Measurements from ENCODE around the gene PATE1. TPM values are rescaled to one million over a fixed set of nuclear protein-coding genes. Genes with fewer than 3 reads are reported as not detected.

PATE1 gene, protein sequence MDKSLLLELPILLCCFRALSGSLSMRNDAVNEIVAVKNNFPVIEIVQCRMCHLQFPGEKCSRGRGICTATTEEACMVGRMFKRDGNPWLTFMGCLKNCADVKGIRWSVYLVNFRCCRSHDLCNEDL
- polyA plus RNA-seq (not detected in 3 replicates), polyA minus RNA-seq (not detected in 3 replicates)
- not detected for polyA plus RNA-seq (2011; ENCODE audit: low read depth)
- polyA plus RNA-seq (2011; cell fraction: cytosol; rRNA removed), result not detected in 2 replicates
- not detected in 2 replicates for polyA plus RNA-seq (2011; cell fraction: nucleus; rRNA removed)
- polyA plus RNA-seq (2012; ENCODE audit: low replicate concordance), result not detected in 2 replicates
- polyA minus RNA-seq (2011; cell fraction: cytosol; rRNA and poly(A)+ RNA removed), result not detected
- polyA minus RNA-seq (2011; cell fraction: nucleus; rRNA and poly(A)+ RNA removed), result not detected in 2 replicates

DNA sequence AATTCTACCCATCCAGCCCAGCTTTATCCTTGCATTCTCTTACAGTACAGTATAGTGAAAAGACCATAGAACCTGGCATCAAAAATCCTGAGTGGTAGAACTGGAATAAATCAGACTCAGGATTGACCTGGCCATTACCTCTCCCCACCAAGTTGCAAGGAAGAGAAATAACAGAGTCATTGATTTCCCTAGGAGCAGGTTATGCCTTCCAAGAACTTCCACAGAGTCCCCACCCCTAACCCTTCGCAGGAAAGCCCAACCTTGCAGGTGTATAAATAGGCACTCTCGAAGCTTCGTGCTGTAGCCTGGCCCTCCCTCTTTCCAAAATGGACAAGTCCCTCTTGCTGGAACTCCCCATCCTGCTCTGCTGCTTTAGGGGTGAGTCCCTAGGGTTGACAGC is at the start of gene PATE1:
TSS of gene PATE1 (plus strand) at position 301 of the 400 bp plus-strand sequence. CDS start at position 327, 26 bp downstream.
- no peak for FAIRE-seq
- Histone ChIP-seq H3K27ac (ENCODE audit: control insufficient read depth, insufficient read depth, low read length) (no peak within 1 kb of the TSS), H3K9ac (ENCODE audit: control insufficient read depth, extremely low read depth, insufficient read depth, low read length) (no peak within 1 kb of the TSS), H3K27me3 (ENCODE audit: control insufficient read depth, extremely low read depth, insufficient read depth, low read length) (peaks cover 2% of the 10 kb centered on the region), H3K4me2 (ENCODE audit: control insufficient read depth, extremely low read depth, insufficient read depth, low read depth, low read length) (no peak within 1 kb of the TSS), H2AFZ (ENCODE audit: control insufficient read depth, low read length) (no peak within 1 kb of the TSS), H4K20me1 (ENCODE audit: control insufficient read depth, extremely low read depth, insufficient read depth, low read length) (no peaks in the 10 kb centered on the region), H3K36me3 (ENCODE audit: control insufficient read depth in 2 of 2, extremely low read depth in 1 of 2, insufficient read depth in 2 of 2, low read length in 2 of 2) (no peaks in the 10 kb centered on the region), H3K9me3 (ENCODE audit: control insufficient read depth, low read depth, low read length) (no peaks in the 10 kb centered on the region), H3K79me2 (ENCODE audit: control insufficient read depth, insufficient read depth, low read length) (no peaks in the 10 kb centered on the region), H3K4me1 (ENCODE audit: control insufficient read depth, extremely low read depth, insufficient read depth, low read length) (no peaks in the 10 kb centered on the region), H3K9me1 (ENCODE audit: control insufficient read depth, extremely low read depth, insufficient read depth, low read length) (no peaks in the 10 kb centered on the region), H3K4me3 (ENCODE audit: control insufficient read depth in 2 of 3, extremely low read depth in 1 of 3, insufficient read depth in 2 of 3, low read depth in 1 of 3, low read length in 3 of 3) (no peak within 1 kb of the TSS)
- dilution Hi-C loops (cut with MboI; ENCODE audit: extremely low pct_ligation_motif_present, low sequenced_read_pairs), result no loop called here
- TF ChIP-seq, protein P1, sequence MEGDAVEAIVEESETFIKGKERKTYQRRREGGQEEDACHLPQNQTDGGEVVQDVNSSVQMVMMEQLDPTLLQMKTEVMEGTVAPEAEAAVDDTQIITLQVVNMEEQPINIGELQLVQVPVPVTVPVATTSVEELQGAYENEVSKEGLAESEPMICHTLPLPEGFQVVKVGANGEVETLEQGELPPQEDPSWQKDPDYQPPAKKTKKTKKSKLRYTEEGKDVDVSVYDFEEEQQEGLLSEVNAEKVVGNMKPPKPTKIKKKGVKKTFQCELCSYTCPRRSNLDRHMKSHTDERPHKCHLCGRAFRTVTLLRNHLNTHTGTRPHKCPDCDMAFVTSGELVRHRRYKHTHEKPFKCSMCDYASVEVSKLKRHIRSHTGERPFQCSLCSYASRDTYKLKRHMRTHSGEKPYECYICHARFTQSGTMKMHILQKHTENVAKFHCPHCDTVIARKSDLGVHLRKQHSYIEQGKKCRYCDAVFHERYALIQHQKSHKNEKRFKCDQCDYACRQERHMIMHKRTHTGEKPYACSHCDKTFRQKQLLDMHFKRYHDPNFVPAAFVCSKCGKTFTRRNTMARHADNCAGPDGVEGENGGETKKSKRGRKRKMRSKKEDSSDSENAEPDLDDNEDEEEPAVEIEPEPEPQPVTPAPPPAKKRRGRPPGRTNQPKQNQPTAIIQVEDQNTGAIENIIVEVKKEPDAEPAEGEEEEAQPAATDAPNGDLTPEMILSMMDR (optimal IDR thresholded peaks at IDR 0.05 in 1 of 3, IDR thresholded peaks at IDR 0.05 in 1 of 3, conservative IDR thresholded peaks at IDR 0.05 in 1 of 3; ENCODE audit: extremely low read depth in 1 of 3, insufficient read depth in 2 of 3, low read length in 3 of 3), result no peak
- no peak for TF ChIP-seq EZH2 (IDR thresholded peaks at IDR 0.05; ENCODE audit: low read length)
- DNase-seq (ENCODE audit: low read depth, low spot score), result no peak

DNA sequence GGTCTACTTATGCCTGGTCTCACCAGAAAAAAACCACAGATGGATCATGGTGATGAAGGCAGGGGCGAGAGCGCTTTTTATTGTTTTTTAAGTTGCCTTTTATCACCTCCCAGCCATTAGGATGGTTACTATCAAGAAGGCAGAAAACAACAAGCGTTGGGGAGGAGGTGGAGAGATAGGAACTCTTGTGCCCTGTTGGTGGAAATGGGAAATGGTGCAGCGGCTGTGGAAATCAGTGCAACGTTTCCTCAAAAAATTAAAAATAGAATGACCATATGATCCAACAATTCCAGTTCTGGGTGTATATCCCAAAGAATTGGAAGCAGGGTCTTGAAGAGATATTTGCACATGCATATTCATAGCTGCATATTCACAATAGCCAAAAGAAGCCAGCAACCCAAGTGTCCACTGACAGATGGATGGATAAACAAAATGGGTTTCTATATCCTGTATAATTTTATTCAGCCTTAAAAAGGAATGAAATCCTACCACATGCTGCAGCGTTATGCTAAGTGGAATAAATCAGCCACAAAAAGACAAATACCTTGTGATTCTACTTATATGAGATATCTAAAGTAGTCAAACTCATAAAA is 45.0 kb upstream of the PATE1 start:
- Histone ChIP-seq H3K4me1 (ENCODE audit: control insufficient read depth, extremely low read depth, insufficient read depth, low read length) (no peaks in the 10 kb centered on the region), H3K36me3 (ENCODE audit: control insufficient read depth in 2 of 2, extremely low read depth in 1 of 2, insufficient read depth in 2 of 2, low read length in 2 of 2) (no peaks in the 10 kb centered on the region), H3K27ac (ENCODE audit: control insufficient read depth, insufficient read depth, low read length) (no peak overlapping the region), H3K4me2 (ENCODE audit: control insufficient read depth, extremely low read depth, insufficient read depth, low read depth, low read length) (no peak overlapping the region), H2AFZ (ENCODE audit: control insufficient read depth, low read length) (no peak overlapping the region), H3K9me3 (ENCODE audit: control insufficient read depth, low read depth, low read length) (no peaks in the 10 kb centered on the region), H3K4me3 (ENCODE audit: control insufficient read depth in 2 of 3, extremely low read depth in 1 of 3, insufficient read depth in 2 of 3, low read depth in 1 of 3, low read length in 3 of 3) (no peak overlapping the region), H4K20me1 (ENCODE audit: control insufficient read depth, extremely low read depth, insufficient read depth, low read length) (no peaks in the 10 kb centered on the region), H3K9ac (ENCODE audit: control insufficient read depth, extremely low read depth, insufficient read depth, low read length) (no peak overlapping the region), H3K9me1 (ENCODE audit: control insufficient read depth, extremely low read depth, insufficient read depth, low read length) (no peaks in the 10 kb centered on the region), H3K79me2 (ENCODE audit: control insufficient read depth, insufficient read depth, low read length) (no peaks in the 10 kb centered on the region), H3K27me3 (ENCODE audit: control insufficient read depth, extremely low read depth, insufficient read depth, low read length) (no peaks in the 10 kb centered on the region)
- TF ChIP-seq EZH2 (IDR thresholded peaks at IDR 0.05; ENCODE audit: low read length), result no peak
- TF ChIP-seq, protein P1 (optimal IDR thresholded peaks at IDR 0.05 in 1 of 3, IDR thresholded peaks at IDR 0.05 in 1 of 3, conservative IDR thresholded peaks at IDR 0.05 in 1 of 3; ENCODE audit: extremely low read depth in 1 of 3, insufficient read depth in 2 of 3, low read length in 3 of 3), result no peak
- FAIRE-seq (no peak), DNase-seq (ENCODE audit: low read depth, low spot score) (no peak)
- dilution Hi-C loops (cut with MboI; ENCODE audit: extremely low pct_ligation_motif_present, low sequenced_read_pairs), result no loop called here
